ENCODE results near the gene NHLRC4. TPM values are rescaled to one million over a fixed set of nuclear protein-coding genes. Genes with fewer than 3 reads are reported as not detected.

The NHLRC4 gene
- total RNA-seq, 1 experiment from 2014 or later, result 4.0 TPM

- POLR2A ChIA-PET, result no interaction called here
- Histone ChIP-seq H3K27me3 (ENCODE audit: control insufficient read depth, insufficient read depth, low read length) (no peaks in the 10 kb centered on the region), H3K27ac (ENCODE audit: low read length) (no peak overlapping the region), H3K36me3 (ENCODE audit: control insufficient read depth, insufficient read depth, low read length) (no peaks in the 10 kb centered on the region), H3K4me3 (ENCODE audit: low read depth in 2 of 2, low read length in 2 of 2) (no peak overlapping the region), H3K4me1 (ENCODE audit: control insufficient read depth, insufficient read depth, low read length) (no peaks in the 10 kb centered on the region), H3K9me3 (ENCODE audit: control insufficient read depth, insufficient read depth, low read depth, low read length) (no peaks in the 10 kb centered on the region)
- CTCF ChIA-PET, result interaction anchor here (0.9 kb wide), 1 partner anchor 20 kb away, joined by 3 read pairs; the partner anchor contains the start of gene RAB40C
- ATAC-seq (peak; percentile 79; the same call in 1 of the 2 replicates), DNase-seq (ENCODE audit: low read depth, low spot score) (no peak)
- in situ Hi-C loops (cut with HindIII; ENCODE audit: low pct_unique_long_range_greater_than_20kb, low sequenced_read_pairs), result no loop called here
- BruUV-seq (replicated peaks), result no TSS peak
- intact Hi-C loops (cut with micrococcal nuclease; ENCODE audit: unreplicated experiment), result no loop called here
- TF ChIP-seq TCF7L2 (IDR thresholded peaks at IDR 0.05; ENCODE audit: low read depth, low read length) (no peak), CTCF (IDR thresholded peaks at IDR 0.05) (peak; percentile 87; the same call in 1 of the 2 replicates)
Measured at GRCh38 chr16:610513-611381, 43.9 kb downstream of the NHLRC4 start.

- no peak overlapping the region for H3K27ac ChIP-seq (ENCODE audit: low read length)
- H3K4me1 ChIP-seq (ENCODE audit: control insufficient read depth, insufficient read depth, low read length), result no peaks in the 10 kb centered on the region
- BruUV-seq (replicated peaks), result TSS peak; percentile 68
- in situ Hi-C loops (cut with HindIII; ENCODE audit: low pct_unique_long_range_greater_than_20kb, low sequenced_read_pairs) (no loop called here), intact Hi-C loops (cut with micrococcal nuclease; ENCODE audit: unreplicated experiment) (no loop called here)
- no peak for ATAC-seq
- H3K4me3 ChIP-seq (ENCODE audit: low read depth in 2 of 2, low read length in 2 of 2), result no peak overlapping the region
- ChIA-PET POLR2A (no interaction called here), CTCF (no interaction called here)
- TF ChIP-seq POLR2AphosphoS5 (IDR thresholded peaks at IDR 0.05; ENCODE audit: low read depth, low read length), result no peak
- TF ChIP-seq REST (IDR thresholded peaks at IDR 0.05; ENCODE audit: insufficient read depth in 1 of 2, low read depth in 2 of 2, low read length in 1 of 2), result no peak
- no peak for TF ChIP-seq SIN3A (IDR thresholded peaks at IDR 0.05; ENCODE audit: borderline replicate concordance, insufficient read depth, low read depth, low read length)
- TF ChIP-seq CTCF (IDR thresholded peaks at IDR 0.05), result no peak
- no peak for TF ChIP-seq TCF7L2 (IDR thresholded peaks at IDR 0.05; ENCODE audit: low read depth, low read length)
- no peaks in the 10 kb centered on the region for H3K27me3 ChIP-seq (ENCODE audit: control insufficient read depth, insufficient read depth, low read length)
- no peaks in the 10 kb centered on the region for H3K9me3 ChIP-seq (ENCODE audit: control insufficient read depth, insufficient read depth, low read depth, low read length)
- no peak for DNase-seq (ENCODE audit: low read depth, low spot score)
- H3K36me3 ChIP-seq (ENCODE audit: control insufficient read depth, insufficient read depth, low read length), result no peaks in the 10 kb centered on the region
Measured at GRCh38 chr16:615122-615521, 48.3 kb downstream of the NHLRC4 start.
